OCI-LY1 (cell line): Measurements from ENCODE around the gene NMUR2.

Experiments
- H2AFZ ChIP-seq: fragments of 200-600 bp; sonication (generic), shearing (Covaris generic); 2 replicates; pipeline ENCODE4 v1.6.0; 2014; ENCODE audit warnings: antibody characterized with exemption, mild to moderate bottlenecking, low read length
- H3F3A ChIP-seq: fragments of 200-600 bp; sonication (generic), shearing (Covaris generic); 2 replicates; pipeline ENCODE4 v1.6.0; 2014; ENCODE audit warnings: mild to moderate bottlenecking, antibody characterized with exemption, low read length, moderate library complexity; ENCODE audit not compliant: insufficient read depth
- H3K27ac ChIP-seq: fragments of 200-600 bp; sonication (generic); 2 replicates; pipeline ENCODE4 v1.5.1; 2014; ENCODE audit warnings: low read length, mixed run types, mild to moderate bottlenecking, low read depth; ENCODE audit not compliant: poor library complexity, severe bottlenecking
- H3K27me3 ChIP-seq: fragments of 200-600 bp; sonication (generic); 2 replicates; pipeline ENCODE4 v1.6.0; 2014; ENCODE audit warnings: antibody characterized with exemption, mild to moderate bottlenecking, low read length, moderate library complexity; ENCODE audit not compliant: insufficient read depth
- H3K36me3 ChIP-seq: fragments of 200-600 bp; sonication (generic); 2 replicates; pipeline ENCODE4 v1.6.1; 2014; ENCODE audit warnings: mild to moderate bottlenecking, antibody characterized with exemption, low read length, moderate library complexity, mixed read lengths; ENCODE audit not compliant: insufficient read depth
- H3K4me1 ChIP-seq: fragments of 200-600 bp; sonication (generic); 2 replicates; pipeline ENCODE4 v1.5.1; 2014; ENCODE audit warnings: mild to moderate bottlenecking, low read length, moderate library complexity; ENCODE audit not compliant: insufficient read depth, severe bottlenecking
- H3K4me2 ChIP-seq: fragments of 200-600 bp; sonication (generic), shearing (Covaris generic); 2 replicates; pipeline ENCODE4 v1.6.1; 2014; ENCODE audit warnings: low read length
- H3K4me3 ChIP-seq: fragments of 200-600 bp; sonication (generic); 2 replicates; pipeline ENCODE4 v1.5.1; 2014; ENCODE audit warnings: low read length, low read depth, mild to moderate bottlenecking, mixed read lengths; ENCODE audit not compliant: poor library complexity, severe bottlenecking
- H3K79me2 ChIP-seq: fragments of 200-600 bp; shearing (Covaris generic); 2 replicates; pipeline ENCODE4 v1.6.1; 2016; ENCODE audit warnings: mixed run types, low read length, mixed read lengths; ENCODE audit not compliant: insufficient read depth
- H3K9ac ChIP-seq: fragments of 200-600 bp; sonication (generic), shearing (Covaris generic); 2 replicates; pipeline ENCODE4 v1.6.1; 2014; ENCODE audit warnings: mild to moderate bottlenecking, low read length, mixed read lengths
- H3K9me2 ChIP-seq: fragments of 200-600 bp; sonication (generic), shearing (Covaris generic); 2 replicates; pipeline ENCODE4 v1.6.1; 2014; ENCODE audit warnings: low read depth, mild to moderate bottlenecking, low read length, mixed read lengths
- H3K9me3 ChIP-seq: fragments of 200-600 bp; shearing (Covaris generic); 2 replicates; pipeline ENCODE4 v1.6.1; 2014; ENCODE audit warnings: low read length, mixed read lengths
- H4K20me1 ChIP-seq: fragments of 200-600 bp; sonication (generic), shearing (Covaris generic); 2 replicates; pipeline ENCODE4 v1.6.0; 2016; ENCODE audit warnings: mild to moderate bottlenecking, low read length; ENCODE audit not compliant: insufficient read depth
- EZH2 ChIP-seq: fragments of 200-600 bp; sonication (generic), shearing (Covaris generic); IDR thresholded peaks from 2 replicates; pipeline ENCODE4 v1.8.0; 2017; ENCODE audit warnings: borderline replicate concordance, mixed run types, mild to moderate bottlenecking, antibody characterized with exemption, low read length, moderate library complexity, mixed read lengths
- TF ChIP-seq, protein P1 (sequence below): fragments of 200-600 bp; sonication (generic), shearing (Covaris generic); IDR thresholded peaks from 2 replicates; pipeline ENCODE4 v1.5.1; 2017; ENCODE audit warnings: mild to moderate bottlenecking, antibody characterized with exemption, low read length, moderate library complexity, mixed read lengths

NMUR2 gene

DNA sequence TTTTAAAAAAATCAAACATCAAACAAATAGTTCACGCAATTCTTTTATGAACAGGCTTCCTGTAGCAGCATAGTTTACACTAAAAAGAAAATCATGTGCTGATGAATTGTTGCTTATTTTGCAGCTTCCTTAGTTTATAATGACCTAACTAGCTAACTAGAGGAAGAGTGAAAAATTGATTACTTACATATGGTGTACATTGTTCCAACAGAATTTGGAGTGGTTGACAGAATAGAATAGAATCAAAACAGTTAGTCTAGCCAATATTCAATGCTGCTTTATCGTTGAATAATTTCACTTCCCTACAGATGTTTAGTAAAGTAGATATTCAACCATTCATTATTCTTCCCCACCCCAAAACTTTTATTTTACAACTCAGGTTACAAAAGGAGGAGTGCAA, 4.2 kb downstream of the NMUR2 start:
- TF ChIP-seq EZH2, result no peak
- TF ChIP-seq, protein P1, sequence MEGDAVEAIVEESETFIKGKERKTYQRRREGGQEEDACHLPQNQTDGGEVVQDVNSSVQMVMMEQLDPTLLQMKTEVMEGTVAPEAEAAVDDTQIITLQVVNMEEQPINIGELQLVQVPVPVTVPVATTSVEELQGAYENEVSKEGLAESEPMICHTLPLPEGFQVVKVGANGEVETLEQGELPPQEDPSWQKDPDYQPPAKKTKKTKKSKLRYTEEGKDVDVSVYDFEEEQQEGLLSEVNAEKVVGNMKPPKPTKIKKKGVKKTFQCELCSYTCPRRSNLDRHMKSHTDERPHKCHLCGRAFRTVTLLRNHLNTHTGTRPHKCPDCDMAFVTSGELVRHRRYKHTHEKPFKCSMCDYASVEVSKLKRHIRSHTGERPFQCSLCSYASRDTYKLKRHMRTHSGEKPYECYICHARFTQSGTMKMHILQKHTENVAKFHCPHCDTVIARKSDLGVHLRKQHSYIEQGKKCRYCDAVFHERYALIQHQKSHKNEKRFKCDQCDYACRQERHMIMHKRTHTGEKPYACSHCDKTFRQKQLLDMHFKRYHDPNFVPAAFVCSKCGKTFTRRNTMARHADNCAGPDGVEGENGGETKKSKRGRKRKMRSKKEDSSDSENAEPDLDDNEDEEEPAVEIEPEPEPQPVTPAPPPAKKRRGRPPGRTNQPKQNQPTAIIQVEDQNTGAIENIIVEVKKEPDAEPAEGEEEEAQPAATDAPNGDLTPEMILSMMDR, result no peak
- Histone ChIP-seq H3K9me3 (no peaks in the 10 kb centered on the region), H3K4me2 (no peak overlapping the region), H3K9ac (no peak overlapping the region), H4K20me1 (no peaks in the 10 kb centered on the region), H3K27ac (no peak overlapping the region), H3K27me3 (no peaks in the 10 kb centered on the region), H3K79me2 (no peaks in the 10 kb centered on the region), H3K9me2 (no peaks in the 10 kb centered on the region), H3K36me3 (no peaks in the 10 kb centered on the region), H3K4me3 (no peak overlapping the region), H3K4me1 (no peaks in the 10 kb centered on the region), H3F3A (no peaks in the 10 kb centered on the region), H2AFZ (no peak overlapping the region)

DNA sequence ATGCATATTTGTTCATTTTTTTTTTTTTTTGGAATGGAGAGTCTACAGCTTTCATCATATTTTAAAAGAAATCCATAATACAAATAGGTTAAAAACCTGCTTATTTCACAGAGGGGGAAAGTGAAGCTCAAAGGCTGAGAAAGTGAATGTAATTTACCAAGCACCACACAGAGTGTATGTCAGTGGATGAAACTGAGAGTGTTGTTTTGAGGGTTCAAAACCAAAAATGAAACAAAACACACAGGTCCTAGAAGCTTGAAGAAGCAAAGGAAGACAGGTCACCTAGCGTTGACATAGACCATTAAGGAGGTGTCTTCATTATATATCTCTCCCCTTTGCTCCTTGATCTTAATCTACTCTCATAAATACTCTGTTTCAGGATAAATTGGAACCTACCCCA, 7.5 kb downstream of the NMUR2 start:
- TF ChIP-seq, protein P1, result no peak
- TF ChIP-seq EZH2, result no peak

DNA sequence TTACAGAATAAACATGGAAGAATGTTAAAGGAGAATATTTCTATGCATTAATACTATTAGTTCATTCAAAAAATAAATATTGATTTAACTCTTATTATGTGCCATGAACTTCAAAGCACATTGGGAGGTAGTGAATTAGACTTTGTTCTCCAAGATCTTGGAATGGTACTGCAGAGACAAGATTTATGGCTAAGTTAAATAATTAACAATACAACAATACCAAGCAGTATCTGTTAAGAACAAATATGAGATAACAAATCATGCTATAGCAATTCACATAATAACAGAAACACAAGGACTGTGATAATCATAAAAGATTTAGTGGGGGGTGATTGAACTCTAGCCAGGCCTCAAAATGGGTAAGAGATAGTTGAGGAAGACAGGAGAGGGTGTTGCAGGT, 11.6 kb downstream of the NMUR2 start:
- Histone ChIP-seq H3K9me2 (no peaks in the 10 kb centered on the region), H3K4me3 (no peak overlapping the region), H3K4me1 (no peaks in the 10 kb centered on the region), H4K20me1 (no peaks in the 10 kb centered on the region), H2AFZ (no peak overlapping the region), H3K9me3 (no peaks in the 10 kb centered on the region), H3K27ac (no peak overlapping the region), H3K9ac (no peak overlapping the region), H3K4me2 (no peak overlapping the region), H3K27me3 (no peaks in the 10 kb centered on the region), H3K36me3 (no peaks in the 10 kb centered on the region), H3K79me2 (no peaks in the 10 kb centered on the region), H3F3A (no peaks in the 10 kb centered on the region)
- TF ChIP-seq, protein P1, result no peak
- TF ChIP-seq EZH2, result no peak

More for the DNA sequence above, 7.5 kb downstream of the NMUR2 start:
- H3K4me2 ChIP-seq, result no peak overlapping the region
- H3K36me3 ChIP-seq, result no peaks in the 10 kb centered on the region
- H3K79me2 ChIP-seq, result no peaks in the 10 kb centered on the region
- no peak overlapping the region for H2AFZ ChIP-seq
- H4K20me1 ChIP-seq, result no peaks in the 10 kb centered on the region
- no peaks in the 10 kb centered on the region for H3K27me3 ChIP-seq
- no peaks in the 10 kb centered on the region for H3K9me3 ChIP-seq
- H3K9ac ChIP-seq, result no peak overlapping the region
- no peak overlapping the region for H3K4me3 ChIP-seq
- H3K9me2 ChIP-seq, result no peaks in the 10 kb centered on the region
- no peaks in the 10 kb centered on the region for H3K4me1 ChIP-seq
- H3K27ac ChIP-seq, result no peak overlapping the region
- no peaks in the 10 kb centered on the region for H3F3A ChIP-seq
